ENCODE results near the gene LRRC72.

- TF ChIP-seq, protein P1, sequence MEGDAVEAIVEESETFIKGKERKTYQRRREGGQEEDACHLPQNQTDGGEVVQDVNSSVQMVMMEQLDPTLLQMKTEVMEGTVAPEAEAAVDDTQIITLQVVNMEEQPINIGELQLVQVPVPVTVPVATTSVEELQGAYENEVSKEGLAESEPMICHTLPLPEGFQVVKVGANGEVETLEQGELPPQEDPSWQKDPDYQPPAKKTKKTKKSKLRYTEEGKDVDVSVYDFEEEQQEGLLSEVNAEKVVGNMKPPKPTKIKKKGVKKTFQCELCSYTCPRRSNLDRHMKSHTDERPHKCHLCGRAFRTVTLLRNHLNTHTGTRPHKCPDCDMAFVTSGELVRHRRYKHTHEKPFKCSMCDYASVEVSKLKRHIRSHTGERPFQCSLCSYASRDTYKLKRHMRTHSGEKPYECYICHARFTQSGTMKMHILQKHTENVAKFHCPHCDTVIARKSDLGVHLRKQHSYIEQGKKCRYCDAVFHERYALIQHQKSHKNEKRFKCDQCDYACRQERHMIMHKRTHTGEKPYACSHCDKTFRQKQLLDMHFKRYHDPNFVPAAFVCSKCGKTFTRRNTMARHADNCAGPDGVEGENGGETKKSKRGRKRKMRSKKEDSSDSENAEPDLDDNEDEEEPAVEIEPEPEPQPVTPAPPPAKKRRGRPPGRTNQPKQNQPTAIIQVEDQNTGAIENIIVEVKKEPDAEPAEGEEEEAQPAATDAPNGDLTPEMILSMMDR (IDR thresholded peaks at IDR 0.05; ENCODE audit: poor library complexity): no peak
- no peak for TF ChIP-seq EZH2 (IDR thresholded peaks at IDR 0.05; ENCODE audit: borderline replicate concordance)
Observed at GRCh38 chr7:16491148-16491547, 35.5 kb upstream of the LRRC72 start.

Data from hepatocyte (in vitro differentiated cells).